ENCODE measurements around the gene SATB2.

Gene SATB2

GRCh38 chr2:199465390-199465789 lies 7.7 kb upstream of the SATB2 start:
- DNase-seq: no peak

- no peak for DNase-seq
These were observed 7.0 kb upstream of the SATB2 start for GRCh38 chr2:199464606-199465352.

DNA sequence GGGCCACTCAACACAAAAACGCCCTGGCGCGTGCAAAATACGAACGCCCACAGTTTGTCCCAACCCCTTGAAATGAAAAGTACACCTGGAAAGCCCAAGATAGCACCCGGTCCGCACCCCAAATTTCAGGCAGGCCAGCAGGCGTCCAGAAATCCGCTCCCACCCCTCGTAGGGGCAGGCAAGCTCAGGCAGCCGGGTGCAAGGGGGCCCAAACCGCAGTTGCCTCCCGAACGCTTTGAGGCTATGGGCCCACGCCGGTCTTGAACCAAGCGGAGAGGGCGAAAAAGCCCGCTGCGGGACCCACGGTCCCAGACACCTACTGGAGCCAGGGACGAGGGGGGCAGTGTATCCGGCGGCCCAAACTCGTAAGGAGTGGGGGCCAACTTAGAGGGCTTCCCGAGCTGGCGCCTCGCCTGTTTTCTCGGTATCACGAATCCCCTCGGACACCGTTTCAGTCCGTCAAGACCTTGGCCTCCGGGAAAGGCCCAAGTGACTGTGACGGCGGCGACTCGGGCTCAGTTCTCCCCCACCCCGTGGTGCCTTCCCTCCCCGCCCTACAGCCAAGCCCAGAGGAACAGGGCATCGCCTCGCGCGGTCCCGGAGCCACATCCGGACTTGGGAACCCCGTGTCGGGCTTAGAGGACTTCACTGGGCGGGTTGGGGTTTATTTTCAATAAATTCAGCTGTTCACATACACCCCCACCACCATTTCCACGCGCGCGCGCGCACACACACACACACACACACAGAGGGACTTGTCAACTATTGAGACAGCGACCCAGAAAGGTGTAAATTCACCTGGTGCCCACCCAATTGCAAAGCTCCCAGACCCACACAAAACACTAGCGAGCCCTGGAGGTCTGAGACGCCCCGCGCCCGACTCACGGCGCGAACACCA lies 6.2 kb upstream of the SATB2 start:
- DNase-seq: no peak

GRCh38 chr2:199462956-199463692 lies 5.4 kb upstream of the SATB2 start:
- peak; percentile 56 for DNase-seq

- no peak for DNase-seq
These were observed 4.7 kb upstream of the SATB2 start for GRCh38 chr2:199462347-199462955.

DNA sequence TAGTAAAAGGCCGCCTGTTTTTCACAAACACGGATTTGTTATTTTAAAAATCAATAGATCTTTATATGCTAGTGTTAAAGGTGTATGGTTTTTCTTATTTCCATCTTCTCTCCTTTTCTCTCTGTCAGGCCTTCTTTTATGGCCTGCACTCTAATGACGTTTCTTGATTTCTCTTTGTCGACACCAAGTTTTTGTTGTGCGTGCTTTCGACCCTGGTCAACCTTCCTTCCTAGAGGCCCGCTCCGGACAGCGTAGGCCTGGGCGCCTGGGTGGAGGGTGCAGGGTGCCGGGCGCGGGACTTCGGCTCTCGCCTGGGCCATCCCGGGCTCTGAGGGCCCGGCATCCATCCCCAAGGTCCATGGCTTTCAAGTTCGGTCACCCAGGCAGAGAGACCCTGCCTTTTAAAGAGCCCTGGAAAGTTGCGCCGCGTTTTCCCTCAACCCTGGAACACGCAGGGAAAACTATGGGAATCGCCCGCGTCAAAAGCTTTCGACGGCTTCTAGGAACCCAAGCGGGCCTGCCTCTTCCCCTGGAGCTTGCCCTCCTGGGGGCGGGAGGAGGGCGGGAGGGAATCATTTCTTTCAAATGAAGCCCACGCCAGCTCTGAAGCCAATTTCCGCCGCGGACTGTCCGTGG lies 4.1 kb upstream of the SATB2 start:
- DNase-seq: no peak

DNA sequence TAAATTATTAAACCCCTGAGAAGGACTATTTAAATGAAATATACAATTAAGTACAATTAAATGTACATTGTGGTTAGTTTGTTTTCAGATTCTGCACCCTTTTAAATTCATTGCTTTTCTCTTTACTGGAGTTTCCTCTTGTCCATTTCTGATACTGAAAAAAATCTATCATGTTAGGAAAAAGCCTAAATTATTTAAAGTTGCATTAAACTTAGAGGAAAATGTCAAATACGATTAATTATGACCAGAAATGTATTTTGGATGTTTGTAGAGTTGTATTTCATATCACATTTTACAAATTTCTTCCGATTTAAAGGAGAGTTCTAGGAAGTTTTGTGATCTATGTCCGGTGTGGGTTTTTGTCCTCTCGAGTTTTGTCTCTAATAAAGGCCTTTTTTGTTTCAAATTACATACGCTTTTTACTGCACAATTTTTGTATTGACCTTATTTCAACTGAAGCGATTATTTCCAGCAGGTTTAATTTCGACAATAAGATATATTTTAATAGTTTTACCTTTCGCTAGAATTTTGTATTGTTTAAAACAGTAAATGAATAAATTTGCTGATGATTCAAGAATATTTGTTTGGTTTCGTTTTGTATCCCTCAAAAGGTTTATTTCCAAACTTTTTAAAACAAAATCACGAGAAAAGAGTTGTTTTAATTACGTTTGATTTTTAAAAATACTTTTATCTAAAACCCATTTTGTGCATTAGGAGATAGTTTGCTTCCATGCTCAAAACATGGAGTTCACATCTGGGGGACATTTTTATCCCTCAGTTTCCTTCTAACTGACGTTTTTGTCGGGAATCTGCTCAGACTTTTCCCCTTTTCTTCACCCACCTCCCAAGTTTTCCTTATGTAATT lies 3.3 kb upstream of the SATB2 start:
- no peak for DNase-seq

DNA sequence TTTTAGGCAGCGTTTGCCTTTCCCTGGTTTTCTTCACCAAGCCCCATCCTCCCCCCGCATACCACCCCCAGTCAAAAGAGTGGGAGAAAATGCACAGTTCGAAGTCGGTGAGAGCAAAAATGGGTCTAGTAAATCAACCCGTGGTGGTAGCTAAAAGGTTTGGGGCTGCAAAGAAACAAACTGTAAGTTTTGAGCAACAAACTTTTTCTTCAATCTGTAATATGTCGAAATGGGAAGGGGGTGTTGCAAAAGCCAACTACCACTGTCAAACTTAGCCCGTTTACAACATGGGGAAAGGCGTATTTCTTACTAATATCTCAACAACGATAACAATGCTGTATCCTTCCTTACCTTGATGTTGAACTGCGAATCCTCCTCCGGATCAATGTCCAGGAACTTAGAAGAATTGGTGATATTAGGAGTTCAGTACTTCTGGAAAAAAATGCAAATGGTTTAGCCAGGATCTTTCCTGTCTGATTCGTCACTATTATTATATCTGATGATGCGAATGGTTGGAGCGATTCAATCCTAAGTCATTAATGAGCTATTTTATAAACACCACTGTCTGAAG lies 2.4 kb upstream of the SATB2 start:
- DNase-seq: no peak

DNA sequence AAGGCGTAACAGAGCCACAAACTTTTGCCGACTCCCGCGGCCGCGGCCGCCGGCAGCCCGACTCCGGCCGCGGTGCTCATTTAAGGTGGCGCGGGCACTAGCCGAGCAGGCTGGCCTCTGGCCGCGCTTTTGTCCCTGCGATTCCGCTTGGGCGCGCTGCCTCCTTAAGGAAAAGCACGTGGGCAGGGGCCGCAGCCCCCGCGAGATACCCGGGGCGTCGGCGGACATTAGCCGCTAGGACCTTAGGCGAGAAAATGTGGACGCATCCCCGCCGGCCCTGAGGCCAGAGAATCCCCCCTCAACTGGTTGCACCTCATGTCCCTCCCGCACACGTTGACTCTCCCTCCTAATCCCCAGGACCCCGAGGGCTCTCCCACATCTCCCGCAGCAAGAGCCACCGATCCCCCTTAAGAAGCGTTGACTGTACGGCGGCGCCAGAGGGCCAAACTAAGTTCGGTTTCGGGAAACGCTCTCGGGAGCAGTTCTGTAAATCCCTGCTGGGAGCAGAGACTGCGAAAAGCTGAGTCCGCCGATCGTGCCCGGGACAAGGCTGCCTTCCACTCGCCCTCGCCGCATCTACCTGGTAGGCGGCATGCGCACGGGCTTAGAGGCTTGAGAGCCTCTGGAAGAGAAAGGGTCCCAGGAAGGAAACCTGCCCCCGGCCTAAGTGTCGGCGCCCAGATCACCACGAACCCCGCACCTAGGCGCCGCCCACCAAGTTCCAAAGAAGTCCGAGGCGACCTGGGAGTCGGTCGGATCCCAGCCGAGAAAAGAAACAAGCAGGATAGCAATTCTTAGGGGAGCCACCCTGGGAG lies 1.8 kb upstream of the SATB2 start:
- peak; percentile 70 for DNase-seq

DNA sequence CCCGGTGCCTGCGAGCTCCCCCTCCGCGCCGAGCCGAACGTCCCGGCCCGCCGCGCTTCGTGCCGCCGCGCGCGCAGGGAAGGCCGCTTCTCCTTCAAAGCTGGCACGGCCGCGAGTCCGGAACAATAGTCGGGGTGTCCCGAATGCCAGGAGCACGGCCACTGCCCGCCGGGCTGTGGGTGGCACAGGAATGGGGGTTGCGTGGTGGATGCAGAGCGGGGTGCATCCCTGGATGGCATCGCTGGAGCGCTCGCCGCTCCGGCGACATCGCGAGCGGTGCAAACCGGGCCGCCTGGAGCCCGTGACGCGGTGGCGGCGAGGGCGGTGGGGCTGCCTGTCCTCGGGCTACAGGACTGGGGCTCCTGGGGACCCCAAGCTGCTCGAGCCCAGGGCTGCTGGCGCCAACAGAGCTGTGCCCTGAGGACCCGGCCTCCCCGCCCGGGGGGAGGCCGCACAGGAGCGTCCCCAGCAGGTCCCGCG lies 1.1 kb upstream of the SATB2 start:
- DNase-seq: no peak

GRCh38 chr2:199458009-199458805 lies 468 bp upstream of the SATB2 start:
- no peak for DNase-seq

- DNase-seq: no peak
These were observed 1.2 kb downstream of the SATB2 start for GRCh38 chr2:199456383-199457146.

DNA sequence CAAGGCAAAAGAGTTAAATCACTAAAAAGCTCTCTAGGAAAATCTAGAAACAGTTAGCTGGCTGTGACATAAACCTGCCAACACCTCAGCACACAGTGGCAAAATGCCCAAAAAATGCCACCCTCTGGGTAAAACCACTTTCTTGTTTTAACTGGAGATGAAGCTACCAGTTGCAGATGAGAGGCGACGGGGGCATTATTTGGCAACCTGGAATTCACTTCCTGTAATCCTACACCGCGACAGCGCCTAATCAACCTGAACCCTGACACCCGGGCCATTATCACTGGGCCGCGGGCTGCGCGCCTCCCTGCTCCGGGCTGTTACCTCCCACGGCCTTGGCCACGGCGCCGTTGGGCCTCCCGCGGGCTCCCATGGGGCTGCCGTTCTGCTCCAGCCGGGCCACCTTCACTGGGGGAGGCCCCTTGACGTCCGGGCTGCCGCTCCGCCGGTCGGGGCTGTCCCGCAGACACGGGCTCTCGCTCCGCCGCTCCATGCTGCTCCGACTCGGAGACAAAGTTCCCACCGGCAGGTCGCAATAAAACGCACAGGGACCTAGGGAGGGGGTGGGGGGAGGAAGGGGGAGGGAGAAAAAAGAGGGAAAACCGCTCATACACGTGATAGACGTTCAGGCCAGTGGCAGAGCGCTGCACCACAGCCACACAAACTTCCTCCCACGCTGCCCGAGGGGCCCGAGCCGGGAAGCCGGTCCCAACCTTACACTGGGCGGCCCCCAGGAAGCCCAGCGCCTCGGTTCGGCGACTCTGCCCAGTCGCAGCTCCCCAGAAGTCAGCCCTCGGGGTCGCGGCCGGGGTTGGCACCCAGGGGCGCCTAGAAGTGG lies 2.0 kb downstream of the SATB2 start:
- DNase-seq: no peak

- no peak for DNase-seq
These were observed 2.6 kb downstream of the SATB2 start for GRCh38 chr2:199455210-199455544.

- no peak for DNase-seq
These were observed 4.8 kb downstream of the SATB2 start for GRCh38 chr2:199452991-199453379.

DNA sequence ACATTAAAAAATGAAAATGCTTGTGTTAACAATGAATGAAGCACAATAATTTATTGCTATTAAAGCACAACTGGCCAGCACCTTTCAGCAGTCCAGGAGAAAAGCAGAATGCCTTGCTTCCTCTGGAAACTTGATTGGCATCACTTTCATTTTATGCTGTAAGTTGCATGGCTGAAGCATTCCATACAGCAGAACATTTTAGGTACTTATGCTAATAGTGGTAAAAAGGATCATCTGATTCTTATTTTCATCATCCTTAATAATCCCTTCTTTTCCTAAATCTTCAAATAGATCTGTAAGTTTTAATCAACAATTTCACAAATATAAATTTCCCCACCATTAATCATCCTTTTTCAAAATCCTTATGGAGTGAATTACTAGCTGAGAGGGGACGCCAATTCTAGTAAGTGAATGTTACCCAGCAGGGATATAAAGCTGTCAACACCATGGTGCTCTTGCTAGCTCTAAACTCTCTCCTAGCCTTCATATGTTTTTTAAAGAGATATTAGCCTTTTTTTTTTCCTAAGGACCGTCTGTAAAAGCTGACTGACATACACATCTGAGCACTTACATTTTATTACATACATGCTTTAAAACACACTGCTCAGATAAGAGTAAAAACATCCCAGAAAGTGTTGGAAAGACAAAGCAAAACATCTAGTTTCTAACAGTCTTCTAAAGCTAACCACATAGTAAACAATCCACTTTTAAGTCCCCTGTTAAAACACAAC lies 5.3 kb downstream of the SATB2 start:
- DNase-seq: no peak

DNA sequence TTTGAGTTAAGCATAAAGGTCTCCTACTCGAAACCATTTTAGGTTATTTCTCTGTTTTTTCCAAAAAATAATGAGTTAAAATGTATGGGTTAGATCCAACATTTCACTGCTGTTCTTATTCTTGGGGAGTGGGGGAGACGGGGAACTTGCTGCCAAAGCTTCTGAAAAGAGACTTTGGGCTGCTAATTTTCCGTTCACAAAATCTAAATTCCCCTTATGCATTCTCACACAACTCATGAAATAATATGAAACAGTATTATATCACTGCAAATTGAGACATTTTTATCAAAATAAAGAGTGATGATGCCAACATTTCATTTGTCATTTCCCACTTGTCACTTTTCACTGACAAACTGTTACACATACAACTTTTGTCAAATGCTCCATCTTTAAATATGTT lies 7.8 kb downstream of the SATB2 start:
- no peak for DNase-seq
